ENCODE data around the gene TBXAS1.

The TBXAS1 gene

DNA sequence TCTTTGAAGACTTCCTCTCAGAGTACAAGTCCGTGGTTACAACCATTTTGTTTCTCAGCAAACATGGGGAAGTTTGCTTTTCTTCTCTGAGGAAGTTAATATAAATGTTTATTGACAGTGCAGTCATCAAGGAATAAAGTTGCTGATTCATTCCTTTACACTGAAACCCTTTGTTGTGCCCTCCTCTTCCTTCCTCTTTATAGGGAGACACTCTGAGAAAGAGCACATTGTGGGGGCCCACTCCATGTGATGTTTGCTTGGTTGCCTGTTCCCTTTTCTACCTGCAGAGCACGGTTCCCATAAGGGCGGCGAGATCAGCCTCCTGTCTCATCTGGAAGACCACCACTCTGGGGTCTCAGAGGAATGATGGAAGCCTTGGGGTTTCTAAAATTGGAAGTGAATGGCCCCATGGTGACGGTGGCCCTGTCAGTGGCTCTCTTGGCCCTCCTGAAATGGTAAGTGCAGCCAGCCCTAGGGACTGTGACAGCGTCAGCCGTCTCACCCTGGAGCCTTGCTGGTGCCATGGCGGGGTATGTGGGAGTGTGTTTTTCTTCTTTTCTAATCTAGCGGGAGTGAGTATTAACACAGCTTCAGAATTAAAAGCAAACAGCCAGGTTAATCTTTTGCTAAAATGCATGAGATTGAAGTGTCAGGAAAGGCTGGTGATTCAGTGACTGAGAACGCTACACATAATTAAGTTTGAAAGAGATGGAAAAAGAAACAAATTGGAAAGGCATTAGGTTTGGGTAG is at the start of gene TBXAS1:
Gene TBXAS1 (plus strand): TSS at position 240 of the 750 bp plus-strand sequence. CDS start 127 bp downstream, at position 367.
- no peak for DNase-seq (ENCODE audit: low spot score)

DNA sequence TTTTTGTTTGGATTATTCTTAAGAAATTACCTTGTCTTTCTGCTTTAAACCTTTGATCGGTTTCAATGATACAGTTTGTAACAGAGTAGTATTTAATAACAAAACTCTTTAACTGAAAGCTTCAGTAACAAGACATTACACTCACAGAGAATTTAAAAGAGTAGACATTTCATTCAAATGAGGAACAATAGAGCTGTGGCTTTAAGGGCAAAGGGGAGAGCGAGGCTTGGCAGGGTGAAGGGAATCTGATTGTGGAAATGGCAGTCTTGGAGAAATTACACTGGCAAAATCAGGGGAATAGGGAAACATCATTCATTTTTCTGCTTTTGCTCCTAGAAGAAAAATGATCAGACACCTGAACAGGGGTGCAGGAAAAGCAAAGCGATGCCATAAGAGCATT is 46.1 kb upstream of the TBXAS1 start:
- no peak for DNase-seq (ENCODE audit: low spot score)

DNA sequence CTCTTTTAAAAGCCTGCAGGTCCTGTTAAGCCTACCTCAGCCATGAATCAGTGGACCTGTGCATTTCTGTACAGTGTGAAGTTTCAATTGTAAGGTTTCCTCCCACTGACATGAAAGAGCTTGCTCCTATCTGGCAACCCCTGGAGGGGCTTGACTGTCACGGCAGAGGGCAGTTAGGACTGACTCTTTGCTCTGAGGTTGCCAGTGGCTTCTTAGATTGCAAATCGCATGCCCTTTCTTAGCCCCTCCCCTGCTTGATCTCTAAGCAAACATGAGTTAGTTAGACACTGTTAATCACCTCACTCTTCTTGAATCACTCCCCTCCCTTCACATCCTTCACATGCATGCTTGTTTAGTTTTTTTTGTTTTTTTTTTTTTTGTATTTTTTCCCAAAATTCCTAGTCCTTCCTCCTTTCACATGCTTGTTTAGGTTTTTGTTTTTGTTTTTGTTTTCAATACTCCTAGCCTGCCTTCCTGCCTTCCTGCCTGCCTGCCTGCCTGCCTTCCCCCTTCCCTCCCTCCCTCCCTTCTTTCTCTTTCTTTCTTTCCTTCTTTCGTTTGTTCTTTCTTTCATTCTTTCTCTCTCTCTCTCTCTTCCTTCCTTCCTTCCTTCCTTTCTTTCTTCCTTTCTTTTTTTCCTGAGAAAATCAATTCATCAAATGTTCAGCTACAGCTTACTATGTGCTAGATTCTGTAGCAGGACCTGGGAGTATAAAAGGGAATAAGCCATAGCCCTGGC is 45.2 kb upstream of the TBXAS1 start:
- DNase-seq (ENCODE audit: low spot score): no peak

DNA sequence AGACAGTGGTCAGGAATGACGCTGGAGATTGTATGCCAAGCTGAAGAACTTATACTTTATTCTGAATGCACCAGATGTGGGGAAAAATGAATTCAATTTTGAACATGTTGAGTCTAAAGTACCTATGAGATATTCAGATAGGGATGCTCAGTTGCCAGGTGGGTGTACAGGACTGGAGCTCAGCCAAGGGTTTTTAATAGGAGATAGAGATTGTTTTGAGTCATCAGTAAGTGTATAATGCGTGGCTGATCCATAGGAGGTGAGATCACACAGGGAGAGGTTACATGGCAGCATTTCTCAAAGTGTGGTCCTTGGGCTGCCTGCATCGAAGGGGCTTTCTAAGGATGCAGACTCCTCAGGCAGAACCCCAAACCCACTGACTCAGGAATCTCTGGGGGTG is 44.4 kb upstream of the TBXAS1 start:
- no peak for DNase-seq (ENCODE audit: low spot score)

DNA sequence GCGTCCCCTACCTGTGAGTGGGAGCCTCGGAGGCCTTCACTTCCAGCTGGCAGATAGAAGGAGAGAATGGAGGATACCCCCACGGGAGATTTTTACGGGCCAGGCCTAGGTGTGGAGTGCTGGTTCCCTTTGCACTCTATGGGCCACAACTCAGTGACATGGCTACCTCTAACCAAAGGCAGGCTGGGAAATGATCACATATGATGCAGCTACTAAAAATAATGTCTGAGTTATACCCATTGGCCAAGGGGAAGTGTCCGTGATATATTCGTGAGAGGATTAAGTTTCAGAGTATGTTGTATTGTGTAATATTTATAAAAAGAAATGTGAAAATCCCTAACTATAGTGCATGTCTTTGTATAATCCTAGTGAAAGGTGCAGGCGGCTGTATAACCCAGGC is 37.7 kb upstream of the TBXAS1 start:
- DNase-seq (ENCODE audit: low spot score): no peak

DNA sequence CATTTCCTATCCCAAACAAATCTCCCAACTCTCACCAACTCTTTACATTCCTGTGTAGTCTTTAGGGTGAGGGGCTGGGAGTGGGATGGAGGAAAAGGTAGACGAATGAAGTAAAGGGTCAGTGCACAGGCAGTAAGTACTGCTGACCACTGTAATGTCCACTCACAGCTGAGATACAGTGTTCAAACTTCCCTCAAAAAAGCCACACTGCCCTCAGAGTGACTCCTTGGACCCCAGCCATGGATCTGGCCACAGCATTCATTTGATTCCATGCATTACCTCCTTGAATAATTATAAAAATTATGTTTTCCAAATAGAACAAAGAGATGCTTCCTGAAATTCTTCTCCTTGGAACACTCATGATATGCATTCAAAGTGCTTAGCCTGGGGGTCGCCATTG is 31.5 kb upstream of the TBXAS1 start:
- no peak for DNase-seq (ENCODE audit: low spot score)

DNA sequence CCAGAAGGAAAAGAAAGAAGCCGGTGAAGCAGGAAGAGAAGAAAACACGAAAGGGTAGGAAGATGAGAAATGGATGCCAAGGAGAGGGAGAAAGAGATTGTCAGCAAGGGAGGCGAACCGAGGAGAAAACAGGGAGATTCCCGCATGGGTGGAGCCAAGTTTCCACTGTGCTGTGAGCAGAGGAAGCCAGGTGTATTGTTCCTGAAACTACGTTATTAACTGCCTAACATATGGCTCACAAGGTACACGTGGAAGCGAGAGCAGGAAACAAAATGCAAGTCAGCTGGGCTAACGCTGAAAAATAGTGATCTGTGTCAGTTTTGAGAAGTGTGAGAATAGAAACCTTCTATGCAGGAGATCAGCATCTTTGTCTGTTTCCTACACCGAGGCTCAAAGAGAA is 30.8 kb upstream of the TBXAS1 start:
- DNase-seq (ENCODE audit: low spot score): no peak

DNA sequence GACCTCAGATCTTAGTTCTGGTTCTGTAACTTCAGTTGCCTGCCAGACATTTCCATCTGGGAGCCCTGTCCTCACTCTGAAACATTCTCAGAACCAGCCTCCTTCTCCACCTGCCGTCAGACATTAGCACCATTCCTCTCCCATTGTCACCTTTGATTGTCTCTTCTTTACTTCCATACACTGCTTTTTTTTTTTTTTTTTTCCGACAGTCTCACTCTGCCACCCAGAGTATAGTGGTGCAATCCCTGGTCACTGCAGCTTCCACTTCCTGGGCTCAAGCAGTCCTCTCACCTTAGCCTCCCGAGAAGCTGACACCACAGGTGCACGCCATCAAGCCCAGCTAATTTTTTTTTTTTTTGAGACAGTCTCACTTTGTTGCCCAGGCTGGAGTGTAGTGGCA is 30.2 kb upstream of the TBXAS1 start:
- no peak for DNase-seq (ENCODE audit: low spot score)

DNA sequence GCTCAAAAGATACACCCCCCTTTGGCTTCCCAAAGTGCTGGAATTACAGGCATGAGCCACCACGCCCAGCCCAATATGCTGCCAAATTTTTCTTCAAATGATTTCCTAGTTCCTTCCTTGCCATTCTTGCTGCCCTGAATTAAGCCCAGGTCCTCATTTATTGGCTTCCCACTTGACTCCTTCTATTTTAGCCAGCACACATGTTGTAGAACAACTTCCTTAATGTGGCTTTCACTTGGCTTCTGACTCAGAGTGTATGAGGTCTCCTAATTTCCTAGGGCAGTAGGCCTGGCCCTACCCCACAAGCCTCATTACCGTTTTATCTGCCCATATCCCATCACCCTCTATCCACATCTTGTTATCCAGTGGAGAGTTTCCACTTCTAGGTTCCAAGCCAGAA is 29.5 kb upstream of the TBXAS1 start:
- no peak for DNase-seq (ENCODE audit: low spot score)

DNA sequence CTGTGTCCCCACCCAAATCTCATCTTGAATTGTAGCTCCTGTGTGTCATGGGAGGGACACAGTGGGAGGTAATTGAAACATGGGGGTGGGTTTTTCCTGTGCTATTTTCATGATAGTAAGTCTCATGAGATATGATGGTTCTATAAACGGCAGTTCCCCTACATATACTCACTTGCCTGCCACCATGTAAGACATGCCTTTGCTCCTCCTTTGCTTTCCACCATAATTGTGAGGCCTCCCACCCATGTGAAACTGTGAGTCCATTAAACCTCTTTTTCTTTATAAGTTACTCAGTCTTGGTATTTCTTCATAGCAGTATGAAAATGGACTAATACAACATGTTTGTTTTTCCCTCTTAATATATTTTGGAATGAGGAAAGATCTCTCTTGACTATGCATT is 24.5 kb upstream of the TBXAS1 start:
- DNase-seq (ENCODE audit: low spot score): no peak

DNA sequence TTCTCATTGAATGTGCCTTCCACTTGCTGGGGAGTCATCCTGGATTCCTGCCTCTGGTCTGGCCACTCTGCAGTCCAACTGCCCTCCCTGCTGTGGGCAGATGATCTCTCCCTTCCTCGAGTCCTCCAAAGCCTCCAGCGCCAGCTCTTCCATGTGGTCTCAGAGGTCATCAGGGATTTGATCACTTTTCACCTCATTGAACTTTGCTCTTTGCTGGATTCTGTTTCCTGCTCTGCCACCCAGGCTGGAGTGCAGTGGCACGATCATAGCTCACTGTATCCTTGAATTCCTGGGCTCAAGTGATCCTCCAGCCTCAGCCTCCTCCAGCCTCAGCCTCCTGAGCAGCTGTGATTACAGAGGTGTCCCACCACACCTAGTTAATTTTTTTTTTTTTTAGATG is 22.1 kb upstream of the TBXAS1 start:
- no peak for DNase-seq (ENCODE audit: low spot score)

DNA sequence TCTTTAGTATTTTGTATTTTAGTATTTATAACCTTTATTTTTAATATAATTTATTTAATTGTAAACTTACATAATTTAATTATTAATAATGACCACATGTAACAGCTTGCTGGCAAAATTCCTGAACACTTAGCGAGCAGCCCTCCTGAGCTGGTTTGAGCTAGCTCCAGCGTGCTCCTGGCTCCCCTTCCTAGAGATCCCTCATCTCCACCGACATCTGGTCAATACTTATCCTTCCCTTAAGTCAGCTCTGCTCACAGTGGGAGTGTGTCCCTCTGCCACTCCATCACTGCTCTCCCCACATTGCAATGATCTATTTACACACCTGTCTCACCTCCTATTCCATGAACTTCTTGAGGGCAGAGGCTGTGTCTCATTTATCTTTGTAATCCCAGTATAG is 20.6 kb upstream of the TBXAS1 start:
- no peak for DNase-seq (ENCODE audit: low spot score)

DNA sequence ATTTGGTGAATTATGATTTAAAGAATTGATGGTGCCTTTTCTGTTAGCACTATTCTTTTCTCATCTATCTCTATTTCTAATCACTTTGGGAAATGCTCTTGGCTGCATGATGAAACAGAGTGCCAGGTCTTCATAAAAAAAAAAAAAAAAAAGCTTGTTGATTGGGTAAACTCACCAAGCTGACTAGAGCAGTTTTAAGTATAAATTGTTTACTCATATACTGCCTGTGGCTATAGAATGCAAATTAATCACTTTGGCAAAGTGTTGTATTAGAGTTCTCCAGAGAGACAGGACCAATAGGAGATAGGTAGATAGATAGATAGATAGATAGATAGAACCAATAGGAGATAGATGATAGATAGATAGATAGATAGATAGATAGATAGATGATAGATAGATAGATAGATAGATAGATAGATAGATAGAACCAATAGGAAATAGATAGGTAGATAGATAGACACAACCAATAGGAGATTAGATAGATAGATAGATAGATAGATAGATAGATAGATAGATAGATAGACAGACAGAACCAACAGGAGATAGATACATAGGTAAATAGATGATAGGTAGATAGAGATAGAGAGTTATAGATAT is 20.1 kb upstream of the TBXAS1 start:
- no peak for DNase-seq (ENCODE audit: low spot score)

DNA sequence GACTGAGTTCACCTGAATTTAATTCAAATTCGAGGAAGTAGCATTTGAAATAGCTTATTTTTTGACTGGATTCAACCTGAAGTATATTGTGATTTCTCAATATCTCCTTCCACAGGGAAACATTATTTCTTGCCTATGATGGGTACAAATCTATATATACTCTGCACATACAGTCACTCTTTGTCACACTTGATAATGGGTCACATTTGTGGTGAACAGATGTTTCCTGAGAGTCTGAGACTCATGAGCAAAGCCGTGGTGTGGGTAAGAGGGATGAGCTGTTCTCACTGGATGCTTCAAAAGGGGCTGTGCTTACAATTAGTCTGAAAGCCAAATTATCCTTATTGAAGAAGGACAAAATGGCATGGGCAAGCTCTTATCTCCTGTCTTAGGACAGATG is 18.0 kb upstream of the TBXAS1 start:
- DNase-seq (ENCODE audit: low spot score): no peak

DNA sequence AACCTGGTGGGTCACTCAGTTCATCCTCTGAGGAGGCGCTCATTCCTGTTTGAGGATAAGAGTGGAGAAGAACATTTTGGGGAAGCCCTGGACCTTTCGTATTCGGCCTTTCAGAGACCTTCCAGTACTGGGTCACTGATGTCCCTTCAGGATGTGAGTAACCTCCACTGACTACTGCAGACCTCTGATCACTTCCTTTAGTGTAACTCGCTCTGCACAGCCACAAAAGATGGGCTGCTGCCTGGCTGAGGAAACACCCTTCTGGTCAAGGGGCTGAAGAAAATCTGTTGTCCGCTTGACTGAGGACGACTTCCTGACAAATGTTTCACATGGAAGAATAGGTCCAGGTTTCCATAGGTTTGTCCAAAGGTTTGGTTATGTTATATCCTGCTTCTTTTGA is 15.9 kb upstream of the TBXAS1 start:
- no peak for DNase-seq (ENCODE audit: low spot score)

DNA sequence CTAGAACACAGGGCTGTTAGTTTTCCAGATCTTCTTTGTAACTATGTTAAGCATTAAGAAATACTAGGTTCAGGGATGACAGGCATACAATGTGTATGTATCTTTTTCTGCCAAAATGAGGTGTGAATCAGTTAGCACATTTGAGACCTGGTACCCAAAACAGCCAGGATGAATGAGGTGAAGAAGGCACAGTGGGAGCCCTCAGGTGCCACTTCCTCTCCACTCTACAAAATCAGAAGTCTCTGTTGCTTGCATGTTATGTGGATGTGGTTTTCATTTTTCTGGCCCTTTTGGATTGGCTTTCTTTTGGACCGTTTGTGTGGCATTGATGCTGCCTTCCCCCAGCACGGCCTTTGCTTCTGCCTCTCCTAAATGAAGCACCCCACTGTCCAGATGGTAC is 15.4 kb upstream of the TBXAS1 start:
- DNase-seq (ENCODE audit: low spot score): no peak

DNA sequence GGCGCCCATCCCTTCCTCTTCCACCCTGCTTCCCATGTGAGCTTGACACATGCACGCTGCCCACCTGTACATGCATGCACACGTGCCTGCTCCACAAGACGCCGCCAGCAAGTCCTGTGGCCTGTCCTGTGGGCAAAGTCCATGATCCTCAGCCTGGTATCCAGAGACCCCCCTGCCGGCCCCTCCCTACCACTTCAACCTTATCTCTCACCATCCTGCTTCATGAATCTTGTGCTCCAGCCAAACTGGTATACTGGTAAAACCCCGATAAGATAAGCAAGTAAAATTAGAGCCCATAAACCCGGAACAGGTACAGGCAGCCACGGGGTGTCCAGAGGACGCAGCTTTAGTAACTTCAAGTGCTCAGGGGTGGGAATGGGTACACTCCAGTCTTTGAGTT is 11.8 kb upstream of the TBXAS1 start:
- DNase-seq (ENCODE audit: low spot score): no peak

DNA sequence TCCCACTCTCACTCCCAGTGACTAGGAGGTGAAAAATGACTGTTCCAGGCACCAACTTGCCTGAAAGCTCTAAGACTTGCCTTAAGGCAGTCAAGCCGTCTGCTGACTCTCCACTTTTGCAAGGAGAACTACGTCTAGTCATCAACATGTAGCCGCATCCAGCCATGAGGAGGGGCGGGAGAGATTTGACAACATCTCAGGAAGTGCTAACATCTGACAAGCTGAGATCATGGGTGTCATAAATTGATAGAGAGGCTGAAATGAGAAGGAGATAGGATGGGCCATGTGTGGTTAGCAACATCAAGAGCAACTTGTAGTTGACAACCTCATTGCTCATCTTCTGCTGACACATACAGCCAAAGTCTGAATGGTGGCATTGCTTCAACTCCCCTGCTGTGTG is 9.0 kb upstream of the TBXAS1 start:
- DNase-seq (ENCODE audit: low spot score): no peak

DNA sequence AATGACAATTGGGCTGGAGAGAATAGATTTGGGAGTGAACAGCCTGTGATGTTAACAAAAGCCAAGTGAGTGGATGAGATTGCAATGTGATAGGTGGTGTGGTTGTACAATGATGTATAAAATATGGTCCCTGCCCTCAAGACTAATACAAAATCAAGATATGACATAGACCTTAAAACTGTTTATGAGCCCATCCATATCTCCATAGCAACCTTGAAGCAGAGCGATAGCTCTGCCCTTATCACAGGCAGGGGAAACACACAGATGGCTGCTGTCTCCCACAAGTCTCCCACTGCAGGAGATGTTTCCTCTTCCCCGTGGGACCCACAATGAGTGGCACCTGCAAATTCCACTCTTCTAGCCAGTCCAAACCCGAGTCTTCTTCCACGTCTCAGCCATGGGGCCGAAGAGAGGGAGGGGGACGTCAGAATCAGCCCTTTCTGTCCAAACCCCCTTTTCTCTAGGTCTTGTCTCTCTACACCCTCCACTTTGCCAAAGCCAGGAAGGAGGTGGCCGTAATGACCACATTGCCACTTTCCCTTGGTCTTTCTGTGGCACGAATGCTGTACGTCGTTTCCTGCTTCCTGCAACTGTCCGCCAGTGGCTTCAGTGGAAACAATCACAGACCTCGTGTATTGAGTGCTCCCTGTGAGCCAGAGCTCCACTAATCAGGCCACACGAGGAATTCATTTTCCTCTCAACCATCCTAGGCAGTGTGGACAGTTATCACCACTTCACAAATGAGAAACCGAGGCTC is 7.5 kb upstream of the TBXAS1 start:
- no peak for DNase-seq (ENCODE audit: low spot score)

DNA sequence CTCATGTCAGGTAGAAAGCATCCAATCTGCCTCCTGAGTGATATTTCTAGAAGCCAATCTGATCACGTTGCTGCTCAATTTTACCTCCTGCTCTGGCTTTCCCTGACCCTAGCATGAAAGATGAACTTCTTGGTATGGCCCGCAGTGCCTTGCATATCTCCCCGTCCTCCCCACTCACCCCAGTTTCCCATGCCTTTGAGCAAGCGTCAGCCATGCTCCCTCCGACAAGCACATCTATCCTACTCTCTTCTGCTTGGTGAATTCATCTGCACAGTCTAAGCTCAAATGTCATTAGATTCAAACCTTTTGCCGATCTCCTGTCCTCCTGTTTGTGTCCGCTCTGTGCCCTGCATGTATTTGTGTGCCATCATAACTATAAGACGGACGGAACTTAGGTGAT is 6.2 kb upstream of the TBXAS1 start:
- no peak for DNase-seq (ENCODE audit: low spot score)

DNA sequence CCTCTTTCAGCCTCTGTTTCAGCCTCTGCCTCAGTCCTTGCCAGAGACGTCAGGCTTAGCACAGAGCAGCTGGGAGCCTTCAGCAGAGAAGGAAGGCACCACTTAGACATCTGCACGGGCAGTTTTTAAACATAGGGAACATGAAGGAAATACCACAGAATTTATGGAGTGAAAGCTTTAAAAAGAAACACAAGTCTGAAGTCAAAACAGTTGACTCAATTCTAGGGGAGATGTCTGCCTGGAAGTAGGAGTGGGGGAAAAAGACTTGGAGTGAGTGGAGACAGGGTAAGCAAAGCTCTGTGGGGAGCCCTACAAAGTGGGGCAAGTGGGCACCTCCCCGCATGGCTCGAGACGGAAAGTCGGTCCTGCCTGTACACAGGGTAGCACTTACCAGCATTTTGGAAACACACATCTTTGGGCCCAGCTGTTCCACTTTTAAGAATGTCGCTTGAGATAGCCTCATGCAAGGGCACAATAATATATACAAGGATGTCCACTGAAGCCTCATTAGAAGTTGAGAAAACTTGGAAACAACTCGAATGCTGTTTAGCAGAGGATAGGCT is 5.0 kb upstream of the TBXAS1 start:
- DNase-seq (ENCODE audit: low spot score): no peak

DNA sequence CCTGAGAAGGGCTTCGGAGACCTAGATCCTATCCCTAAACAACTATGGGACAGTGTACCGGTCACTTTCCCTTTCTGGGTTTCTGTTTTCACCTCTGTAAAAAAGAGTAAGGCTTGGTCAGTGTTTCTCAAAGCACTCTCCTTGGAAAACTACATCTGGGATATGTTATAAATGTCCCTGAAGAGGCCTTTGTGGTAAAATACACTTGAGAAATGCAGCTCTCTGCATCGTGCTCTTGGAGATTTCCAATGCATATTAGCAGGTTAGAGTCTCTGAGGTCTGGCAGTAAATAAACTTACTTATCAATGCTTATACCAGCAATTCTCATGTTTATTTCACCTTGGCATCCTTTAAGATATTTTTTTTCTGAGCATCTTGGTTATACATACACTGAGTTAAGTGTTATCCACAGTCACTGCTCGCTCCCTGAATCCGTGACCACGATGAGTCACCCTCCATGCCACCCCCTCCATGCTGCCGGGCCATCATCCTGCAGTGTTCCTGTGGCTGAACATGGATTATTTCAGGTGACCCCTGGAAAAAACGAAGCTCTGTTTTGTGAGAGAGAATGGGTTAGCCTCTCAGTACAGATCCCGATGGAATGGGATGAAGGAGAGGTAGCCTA is 3.3 kb upstream of the TBXAS1 start:
- DNase-seq (ENCODE audit: low spot score): no peak

Data from NAMALWA (cell line).